Measurements from ENCODE around the gene CFAP298. TPM values are rescaled to one million over a fixed set of nuclear protein-coding genes. Genes with fewer than 3 reads are reported as not detected.
"Not testable (repeated sequence)": the region's sequence is repeated elsewhere in the genome, so short reads cannot be mapped to it uniquely, and the experiment has no call there.

CFAP298 gene
- total RNA-seq = 10 to 100 TPM; 34.0 to 34.7 TPM

GRCh38 chr21:32612075-32612998 is at the start of gene CFAP298:
Gene CFAP298, minus strand, starts transcription at chr21:32612377. Its CDS starts 134 bp downstream, at chr21:32612243.
- H3K4me1 Mint-ChIP-seq = peaks cover 27% of the 10 kb centered on the region
- ChIA-PET POLR2A (interaction anchor here (0.6 to 2.4 kb wide), 10 partner anchors 8 to 220 kb away, joined by 3 to 22 read pairs (median 4); partner anchors contain the start of genes EVA1C, PAXBP1 and SYNJ1), CTCF (interaction anchor here (0.7 to 3.0 kb wide), 8 partner anchors 11 to 220 kb away, joined by 3 to 24 read pairs (median 4); partner anchors contain the start of gene PAXBP1)
- no peaks in the 10 kb centered on the region for H3K9me3 Mint-ChIP-seq
- H3K27me3 Mint-ChIP-seq = peaks cover 3% of the 10 kb centered on the region
- peak within 1 kb of the TSS; percentile 85 for H3K27ac Mint-ChIP-seq
- DNase-seq = peak; percentile 90
- peak within 1 kb of the TSS; percentile 93 for H3K4me3 Mint-ChIP-seq
- peaks cover 19% of the 10 kb centered on the region for H3K36me3 Mint-ChIP-seq (ENCODE audit: low read depth)

GRCh38 chr21:32661026-32661782 is 49.0 kb upstream of the CFAP298 start:
- CTCF ChIA-PET, DNase-seq, H3K4me3 Mint-ChIP-seq, H3K27ac Mint-ChIP-seq, POLR2A ChIA-PET, H3K27me3 Mint-ChIP-seq, H3K4me1 Mint-ChIP-seq: not testable (repeated sequence)
- H3K36me3 Mint-ChIP-seq (ENCODE audit: low read depth) = peaks cover 75% of the 10 kb centered on the region
- H3K9me3 Mint-ChIP-seq = peaks cover 20% of the 10 kb centered on the region

- Mint-ChIP-seq H3K4me1 (no peaks in the 10 kb centered on the region), H3K4me3 (no peak overlapping the region), H3K27me3 (no peaks in the 10 kb centered on the region), H3K27ac (no peak overlapping the region), H3K9me3 (peaks cover 4% of the 10 kb centered on the region), H3K36me3 (ENCODE audit: low read depth) (peaks cover 54% of the 10 kb centered on the region)
- CTCF ChIA-PET = no interaction called here
- no peak for DNase-seq
- POLR2A ChIA-PET = no interaction called here
These were observed 46.3 kb upstream of the CFAP298 start for GRCh38 chr21:32658524-32658923.

- Mint-ChIP-seq H3K27ac (no peak overlapping the region), H3K9me3 (no peaks in the 10 kb centered on the region), H3K4me3 (no peak overlapping the region), H3K36me3 (ENCODE audit: low read depth) (peaks cover 27% of the 10 kb centered on the region), H3K27me3 (no peaks in the 10 kb centered on the region), H3K4me1 (peaks cover 3% of the 10 kb centered on the region)
- CTCF ChIA-PET = interaction anchor here (0.6 to 1.2 kb wide), 9 partner anchors 9 to 286 kb away, joined by 3 to 9 read pairs (median 4); no protein-coding TSS in a partner anchor
- peak; percentile 38 for DNase-seq
- POLR2A ChIA-PET = no interaction called here
These were observed 41.2 kb upstream of the CFAP298 start for GRCh38 chr21:32653326-32653901.

- no peaks in the 10 kb centered on the region for H3K27me3 Mint-ChIP-seq
- CTCF ChIA-PET = no interaction called here
- peaks cover 15% of the 10 kb centered on the region for H3K36me3 Mint-ChIP-seq (ENCODE audit: low read depth)
- POLR2A ChIA-PET = no interaction called here
- H3K27ac Mint-ChIP-seq = no peak overlapping the region
- no peak for DNase-seq
- H3K4me1 Mint-ChIP-seq = peaks cover 3% of the 10 kb centered on the region
- no peaks in the 10 kb centered on the region for H3K9me3 Mint-ChIP-seq
- H3K4me3 Mint-ChIP-seq = no peak overlapping the region
These were observed 36.0 kb upstream of the CFAP298 start for GRCh38 chr21:32648165-32648564.

GRCh38 chr21:32645261-32646182 is 33.3 kb upstream of the CFAP298 start:
- no peak for DNase-seq
- Mint-ChIP-seq H3K4me1 (peaks cover 4% of the 10 kb centered on the region), H3K4me3 (no peak overlapping the region), H3K27ac (no peak overlapping the region), H3K36me3 (ENCODE audit: low read depth) (peaks cover 26% of the 10 kb centered on the region), H3K9me3 (no peaks in the 10 kb centered on the region), H3K27me3 (no peaks in the 10 kb centered on the region)
- POLR2A ChIA-PET = interaction anchor here (1.1 kb wide), 1 partner anchor 82 kb away, joined by 3 read pairs; the partner anchor contains the start of gene SYNJ1
- CTCF ChIA-PET = no interaction called here

GRCh38 chr21:32641710-32642698 is 29.8 kb upstream of the CFAP298 start:
- DNase-seq = no peak
- ChIA-PET CTCF (interaction anchor here (1.1 kb wide), 1 partner anchor 190 kb away, joined by 3 read pairs; no protein-coding TSS in a partner anchor), POLR2A (no interaction called here)
- Mint-ChIP-seq H3K27me3 (no peaks in the 10 kb centered on the region), H3K4me3 (no peak overlapping the region), H3K27ac (no peak overlapping the region), H3K4me1 (peaks cover 4% of the 10 kb centered on the region), H3K36me3 (ENCODE audit: low read depth) (peaks cover 34% of the 10 kb centered on the region), H3K9me3 (no peaks in the 10 kb centered on the region)

- Mint-ChIP-seq H3K36me3 (ENCODE audit: low read depth) (peaks cover 16% of the 10 kb centered on the region), H3K9me3 (no peaks in the 10 kb centered on the region), H3K27ac (no peak overlapping the region), H3K27me3 (peaks cover 5% of the 10 kb centered on the region), H3K4me3 (no peak overlapping the region), H3K4me1 (peaks cover 4% of the 10 kb centered on the region)
- POLR2A ChIA-PET = no interaction called here
- CTCF ChIA-PET = interaction anchor here (1.2 kb wide), 1 partner anchor 22 kb away, joined by 12 read pairs; no protein-coding TSS in a partner anchor
- DNase-seq = no peak
These were observed 14.5 kb upstream of the CFAP298 start for GRCh38 chr21:32626621-32627196.

- H3K27ac Mint-ChIP-seq; H3K36me3 Mint-ChIP-seq (ENCODE audit: low read depth); DNase-seq; H3K9me3 Mint-ChIP-seq; POLR2A ChIA-PET; H3K4me3 Mint-ChIP-seq; CTCF ChIA-PET; H3K4me1 Mint-ChIP-seq: not testable (repeated sequence)
- peaks cover 20% of the 10 kb centered on the region for H3K27me3 Mint-ChIP-seq
These were observed 6.0 kb upstream of the CFAP298 start for GRCh38 chr21:32618218-32618617.

- H3K27me3 Mint-ChIP-seq = peaks cover 6% of the 10 kb centered on the region
- peaks cover 14% of the 10 kb centered on the region for H3K36me3 Mint-ChIP-seq (ENCODE audit: low read depth)
- POLR2A ChIA-PET = interaction anchor here (1.4 to 2.4 kb wide), 5 partner anchors 10 to 219 kb away, joined by 3 to 22 read pairs (median 5); partner anchors contain the start of genes PAXBP1 and SYNJ1
- DNase-seq = no peak
- H3K4me3 Mint-ChIP-seq = peak overlapping the region; percentile 93
- H3K9me3 Mint-ChIP-seq = no peaks in the 10 kb centered on the region
- H3K27ac Mint-ChIP-seq = no peak overlapping the region
- CTCF ChIA-PET = interaction anchor here (2.6 to 3.0 kb wide), 2 partner anchors 12 to 221 kb away, joined by 6 to 24 read pairs; no protein-coding TSS in a partner anchor
- peaks cover 27% of the 10 kb centered on the region for H3K4me1 Mint-ChIP-seq
These were observed 1.4 kb upstream of the CFAP298 start for GRCh38 chr21:32613436-32614043.
